Neuronal stem cell (in vitro differentiated cells): Measurements from ENCODE around the gene SSX3. TPM values are rescaled to one million over a fixed set of nuclear protein-coding genes. Genes with fewer than 3 reads are reported as not detected.
"Not testable (repeated sequence)": the region's sequence is repeated elsewhere in the genome, so short reads cannot be mapped to it uniquely, and the experiment has no call there.

Source experiments
- DNase-seq: peaks from one replicate; pipeline ENCODE4 v3.0.0-alpha.2; 2013; ENCODE audit warnings: low spot score
- H2AFZ ChIP-seq: one replicate; pipeline ENCODE4 v1.6.1; 2013; ENCODE audit warnings: mild to moderate bottlenecking, low read length, inconsistent platforms
- H2AK5ac ChIP-seq: 2 replicates; pipeline ENCODE4 v1.6.1; 2013; ENCODE audit warnings: low read depth, mild to moderate bottlenecking, inconsistent platforms, low read length, moderate library complexity, mixed read lengths
- H2BK120ac ChIP-seq: 2 replicates; pipeline ENCODE4 v1.6.1; 2013; ENCODE audit warnings: low read depth, mild to moderate bottlenecking, inconsistent platforms, low read length, moderate library complexity, mixed read lengths
- H2BK12ac ChIP-seq: one replicate; pipeline ENCODE4 v1.6.1; 2013; ENCODE audit warnings: low read length, inconsistent platforms
- H2BK15ac ChIP-seq: 2 replicates; pipeline ENCODE4 v1.6.1; 2013; ENCODE audit warnings: mild to moderate bottlenecking, low read length, inconsistent platforms, mixed read lengths
- H2BK5ac ChIP-seq: one replicate; pipeline ENCODE4 v1.6.1; 2013; ENCODE audit warnings: inconsistent platforms, mild to moderate bottlenecking, low read length, moderate library complexity
- H3K14ac ChIP-seq: one replicate; pipeline ENCODE4 v1.6.1; 2013; ENCODE audit warnings: low read length, inconsistent platforms
- H3K18ac ChIP-seq: 2 replicates; pipeline ENCODE4 v1.6.1; 2013; ENCODE audit warnings: low read length, inconsistent platforms
- H3K23ac ChIP-seq: 2 replicates; pipeline ENCODE4 v1.6.1; 2013; ENCODE audit warnings: low read depth, mild to moderate bottlenecking, mixed read lengths, low read length, inconsistent platforms; ENCODE audit not compliant: poor library complexity
- H3K27ac ChIP-seq: replicated peaks from 3 replicates; pipeline ENCODE4 v1.5.1; 2013; ENCODE audit warnings: low read length, inconsistent platforms
- H3K27me3 ChIP-seq, 3 experiments: 2 replicates each; pipeline ENCODE4 v1.6.1; 2013; ENCODE audit warnings: low read length in 3 of 3, mild to moderate bottlenecking in 2 of 3, inconsistent platforms in 1 of 3, low read depth in 1 of 3, mixed read lengths in 1 of 3, moderate library complexity in 1 of 3; ENCODE audit not compliant: control insufficient read depth in 3 of 3, insufficient read depth in 3 of 3
- H3K36me3 ChIP-seq, 2 donors: replicated peaks in 1 of 2; 2 replicates each; pipeline ENCODE4 v1.6.1; 2013; ENCODE audit warnings: low read length in 2 of 2; ENCODE audit not compliant: control insufficient read depth in 2 of 2, insufficient read depth in 2 of 2
- H3K4ac ChIP-seq: 2 replicates; pipeline ENCODE4 v1.6.1; 2013; ENCODE audit warnings: inconsistent platforms, mild to moderate bottlenecking, low read length, moderate library complexity
- H3K4me1 ChIP-seq, 2 donors: 1 replicate in 1 of 2; 2 replicates in 1 of 2; pipeline ENCODE4 v1.6.1; 2013; ENCODE audit warnings: low read length in 2 of 2, low read depth in 1 of 2; ENCODE audit not compliant: control insufficient read depth in 2 of 2, insufficient read depth in 1 of 2
- H3K4me2 ChIP-seq: one replicate; pipeline ENCODE4 v1.6.1; 2013; ENCODE audit warnings: mild to moderate bottlenecking, low read length, inconsistent platforms; ENCODE audit not compliant: insufficient read depth, poor library complexity, severe bottlenecking
- H3K4me3 ChIP-seq, 2 donors: 2 replicates each; pipeline ENCODE4 v1.5.1; 2013; ENCODE audit warnings: low read length in 2 of 2, mild to moderate bottlenecking in 2 of 2, inconsistent platforms in 1 of 2, moderate library complexity in 1 of 2
- H3K79me1 ChIP-seq: one replicate; pipeline ENCODE4 v1.6.1; 2013; ENCODE audit warnings: low read depth, mild to moderate bottlenecking, inconsistent platforms, low read length, moderate library complexity
- H3K9ac ChIP-seq: one replicate; pipeline ENCODE4 v1.6.1; 2013; ENCODE audit warnings: mild to moderate bottlenecking, low read depth, low read length, inconsistent platforms; ENCODE audit not compliant: poor library complexity
- H3K9me3 ChIP-seq, 2 donors: replicated peaks in 1 of 2; 2 replicates each; pipeline versions ENCODE3 to v1.6.1; 2013; ENCODE audit warnings: low read length in 2 of 2, mild to moderate bottlenecking in 2 of 2, inconsistent platforms in 1 of 2, low read depth in 1 of 2, mixed read lengths in 1 of 2, moderate library complexity in 1 of 2; ENCODE audit not compliant: control insufficient read depth in 2 of 2, insufficient read depth in 1 of 2
- H4K8ac ChIP-seq: one replicate; pipeline ENCODE4 v1.6.1; 2013; ENCODE audit warnings: low read depth, mild to moderate bottlenecking, inconsistent platforms, low read length, moderate library complexity
- H4K91ac ChIP-seq: one replicate; pipeline ENCODE4 v1.6.1; 2013; ENCODE audit warnings: low read length, low read depth, mild to moderate bottlenecking, inconsistent platforms; ENCODE audit not compliant: poor library complexity
- WGBS, 2 donors: extraction: QIAGEN DNeasy Blood & Tissue Kit; methylation state at CpG; one replicate each; pipeline ENCODE4 v1.1.7; 2013; ENCODE audit warnings: missing lambda C conversion rate in 2 of 2, mixed read lengths in 1 of 2; ENCODE audit not compliant: insufficient read length in 2 of 2, insufficient replicate concordance in 1 of 2; ENCODE audit errors: extremely low coverage in 2 of 2; 5-methylcytosine and 5-hydroxymethylcytosine counted together
- small RNA-seq: library from polyadenylated mRNA; stranded (forward); fragments of <200 nt; extraction: miRNeasy Mini kit (QIAGEN cat#:217004); gene quantifications from one replicate; pipeline ENCODE3, GENCODE V24; 2013; ENCODE audit not compliant: insufficient read depth

Gene SSX3

DNA sequence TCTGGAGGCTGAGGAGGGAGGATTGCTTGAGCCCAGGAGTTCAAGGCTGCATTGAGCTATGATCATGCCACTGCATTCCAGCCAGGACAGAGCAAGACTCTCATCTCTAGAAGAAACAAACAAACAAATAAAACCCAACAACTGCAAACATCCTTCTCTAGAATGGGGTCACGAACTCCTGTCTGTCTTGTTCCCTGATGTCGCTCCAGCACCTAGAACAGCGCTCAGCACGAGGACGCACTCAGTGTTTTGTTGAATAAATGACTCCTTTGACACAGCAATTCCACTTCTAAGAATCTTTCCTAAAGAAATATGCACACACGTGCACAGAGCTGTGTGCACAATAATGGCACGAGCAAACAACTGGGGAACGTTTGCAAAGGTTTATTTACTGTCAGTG lies 10.4 kb downstream of the SSX3 start:
- H2AK5ac ChIP-seq, H4K91ac ChIP-seq, H3K9ac ChIP-seq, H3K14ac ChIP-seq, H3K4me3 ChIP-seq, H3K79me1 ChIP-seq, H3K27ac ChIP-seq, DNase-seq, H3K27me3 ChIP-seq, H3K36me3 ChIP-seq, H2BK5ac ChIP-seq, H3K23ac ChIP-seq, H3K18ac ChIP-seq, H2BK15ac ChIP-seq, H2BK12ac ChIP-seq, H3K4ac ChIP-seq, H4K8ac ChIP-seq, H3K4me2 ChIP-seq, H2AFZ ChIP-seq, H3K4me1 ChIP-seq, H3K9me3 ChIP-seq, H2BK120ac ChIP-seq: not testable (repeated sequence)
- WGBS, 2 donors = no CpG with 5 or more reads among the region's 8 CpGs

DNA sequence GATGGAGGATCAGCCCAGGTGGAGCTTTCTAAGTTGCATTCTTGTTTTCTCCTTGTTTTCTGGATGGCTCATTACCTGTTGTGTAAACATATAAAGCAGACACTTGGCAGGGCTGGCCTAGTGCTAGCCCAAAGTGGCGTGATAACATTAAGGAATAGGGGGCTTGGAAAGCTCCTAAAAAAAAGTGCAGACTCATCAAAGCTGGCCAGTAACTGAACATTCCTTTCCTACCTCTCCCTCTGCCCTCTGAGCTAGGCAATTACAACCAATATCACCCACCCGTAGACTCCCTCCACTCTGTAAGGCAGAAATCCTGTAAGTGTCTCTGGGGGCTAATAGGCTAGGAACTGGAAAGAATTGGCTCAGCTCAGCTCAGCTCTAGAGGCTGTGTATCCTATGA lies 42.5 kb downstream of the SSX3 start:
- no CpG with 5 or more reads among the region's 2 CpGs for WGBS, 2 donors
- H3K4me3 ChIP-seq, H2BK5ac ChIP-seq, H3K14ac ChIP-seq, H3K4ac ChIP-seq, H3K9ac ChIP-seq, H3K23ac ChIP-seq, H2BK12ac ChIP-seq, H3K9me3 ChIP-seq, H2BK15ac ChIP-seq, DNase-seq, H3K79me1 ChIP-seq, H3K27me3 ChIP-seq, H3K27ac ChIP-seq, H3K18ac ChIP-seq, H3K4me2 ChIP-seq, H2BK120ac ChIP-seq, H2AK5ac ChIP-seq, H3K36me3 ChIP-seq, H4K91ac ChIP-seq, H2AFZ ChIP-seq, H3K4me1 ChIP-seq, H4K8ac ChIP-seq: not testable (repeated sequence)

DNA sequence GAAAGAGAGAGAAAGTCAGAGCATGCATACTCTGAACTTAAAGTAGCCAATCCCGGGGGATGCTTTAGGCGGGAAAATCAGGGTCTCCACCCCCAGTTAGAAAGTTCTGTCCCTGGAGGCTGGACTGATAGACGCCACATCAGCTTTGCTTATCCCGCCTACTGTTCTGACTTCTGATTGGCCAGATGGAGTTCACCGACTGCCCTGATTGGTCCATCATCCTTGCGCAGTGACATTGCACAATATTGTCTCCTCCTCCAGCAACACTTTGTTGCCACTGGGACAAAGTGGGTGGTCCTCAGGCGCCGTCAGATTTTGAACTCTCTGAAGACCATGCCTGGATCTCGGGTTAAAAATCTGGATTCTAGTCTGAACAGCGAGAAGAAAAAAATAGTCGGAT lies 50.3 kb downstream of the SSX3 start:
- H3K18ac ChIP-seq = no peak overlapping the region
- no peak overlapping the region for H3K14ac ChIP-seq
- H2BK120ac ChIP-seq = no peak overlapping the region
- no peak overlapping the region for H4K91ac ChIP-seq
- H2BK12ac ChIP-seq = no peak overlapping the region
- no peaks in the 10 kb centered on the region for H3K4me1 ChIP-seq
- no peak overlapping the region for H4K8ac ChIP-seq
- H3K4me3 ChIP-seq = no peak overlapping the region
- H3K23ac ChIP-seq = no peak overlapping the region
- H2BK5ac ChIP-seq = no peak overlapping the region
- no peak overlapping the region for H3K9ac ChIP-seq
- no CpG with 5 or more reads among the region's 11 CpGs for WGBS, 2 donors
- H3K9me3 ChIP-seq = no peaks in the 10 kb centered on the region
- H2AK5ac ChIP-seq = no peak overlapping the region
- H3K4me2 ChIP-seq = no peak overlapping the region
- H3K79me1 ChIP-seq = no peaks in the 10 kb centered on the region
- no peak overlapping the region for H2BK15ac ChIP-seq
- H3K4ac ChIP-seq = no peak overlapping the region
- DNase-seq = no peak
- H3K36me3 ChIP-seq = no peaks in the 10 kb centered on the region
- no peak overlapping the region for H3K27ac ChIP-seq
- no peak overlapping the region for H2AFZ ChIP-seq
- H3K27me3 ChIP-seq = peaks cover 0 to 4% (median 0%) of the 10 kb centered on the region in 3 experiments

Small RNAs within 50 kb of the gene (small RNA-seq; reads per million reads assigned to genes)
- gene AL606490.7 = not detected
- not detected for gene AL606490.9
